GM19351 (cell line): ENCODE data around the gene RNF217.

ENCODE experiments used
- ATAC-seq: cut with Tn5 transposase; IDR thresholded peaks from one replicate; pipeline ENCODE4 v1.9.1; 2021; ENCODE audit warnings: mild to moderate bottlenecking, moderate library complexity; ENCODE audit not compliant: unreplicated experiment

The RNF217 gene

GRCh38 chr6:124987999-124988591, 25.9 kb downstream of the RNF217 start:
- ATAC-seq = no peak

- ATAC-seq = no peak
Measured at GRCh38 chr6:124989136-124989983, 27.1 kb downstream of the RNF217 start.

DNA sequence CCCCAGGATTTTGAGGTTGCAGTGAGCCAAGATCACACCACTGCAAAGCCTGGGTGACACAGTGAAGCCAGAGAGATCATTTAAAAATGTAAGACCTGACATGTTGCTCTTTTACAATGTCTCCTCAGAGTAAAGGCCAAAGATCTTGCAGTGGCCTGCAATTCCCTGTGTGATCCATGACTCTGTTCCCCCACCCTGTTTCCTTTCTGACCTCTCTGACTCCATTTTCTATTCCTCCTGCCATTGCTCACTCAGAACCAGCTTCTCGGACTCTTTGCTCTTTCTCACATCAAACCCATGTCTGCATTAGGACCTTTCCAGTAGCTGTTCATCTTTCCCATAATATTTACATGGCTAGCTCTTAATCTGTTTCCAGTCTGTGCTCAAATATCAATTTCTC, 28.8 kb downstream of the RNF217 start:
- ATAC-seq = no peak

DNA sequence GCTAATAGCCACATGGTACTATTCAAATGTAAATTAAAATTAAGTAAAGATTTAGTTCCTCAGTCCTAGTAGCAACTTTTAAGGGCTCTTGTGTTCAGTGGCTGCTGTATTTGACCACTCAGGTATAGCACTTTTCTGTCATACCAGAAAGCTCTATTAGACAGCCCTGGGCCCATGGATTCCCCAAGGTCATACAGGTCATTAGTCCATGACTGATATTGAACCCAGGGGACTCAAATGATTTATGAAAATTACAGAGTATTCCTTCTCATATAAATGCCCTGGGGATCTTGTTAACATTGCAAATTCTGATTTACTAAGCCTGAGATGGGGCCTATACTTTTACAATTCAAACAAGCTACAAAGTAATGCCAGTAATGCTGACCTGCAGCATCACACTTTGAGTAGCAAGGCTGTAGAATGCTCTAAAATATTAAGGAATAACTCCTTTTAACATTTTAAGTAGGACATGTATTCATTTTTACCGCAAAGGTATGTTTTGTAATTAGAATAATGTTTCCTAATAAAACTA, 29.6 kb downstream of the RNF217 start:
- no peak for ATAC-seq

- no peak for ATAC-seq
Measured at GRCh38 chr6:124993327-124993726, 31.1 kb downstream of the RNF217 start.

GRCh38 chr6:124994648-124995047, 32.4 kb downstream of the RNF217 start:
- ATAC-seq = no peak

DNA sequence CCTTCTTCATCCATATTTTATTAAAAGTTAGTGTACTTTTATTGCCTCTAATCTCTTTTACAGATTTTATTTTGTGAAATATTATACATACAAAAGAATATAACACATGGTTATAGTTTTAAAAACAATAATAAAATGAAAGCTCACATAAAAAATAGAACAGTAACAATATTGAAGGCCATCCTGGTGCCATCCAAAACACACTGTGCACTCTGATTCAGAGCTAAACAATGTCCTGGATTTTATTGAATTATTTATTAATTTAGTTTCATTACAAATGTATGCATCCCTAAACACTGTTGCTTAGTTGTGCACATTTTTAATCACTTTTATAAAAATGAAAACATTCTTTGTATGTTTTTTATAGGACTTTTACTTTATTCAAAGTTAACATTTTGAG, 32.9 kb downstream of the RNF217 start:
- ATAC-seq = no peak

GRCh38 chr6:124995645-124996325, 33.5 kb downstream of the RNF217 start:
- ATAC-seq = no peak

DNA sequence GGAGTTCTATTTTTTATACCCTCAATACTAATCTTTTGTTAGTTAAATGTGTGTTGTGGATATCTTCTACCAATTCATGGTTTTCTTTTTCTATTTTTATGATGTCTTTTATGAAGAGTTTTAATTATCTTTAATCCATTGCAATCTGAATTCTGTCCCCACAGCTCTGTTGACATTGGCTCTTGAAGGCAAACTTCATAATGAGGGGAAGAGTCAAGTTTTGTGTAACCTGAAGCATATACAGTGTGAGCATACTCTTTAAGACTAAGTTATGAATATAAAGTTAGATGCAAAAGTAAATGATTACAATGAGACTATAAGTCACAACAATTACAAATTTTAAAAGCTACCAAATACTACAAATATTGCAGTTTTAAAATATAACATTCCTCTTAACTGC, 34.2 kb downstream of the RNF217 start:
- ATAC-seq = no peak

DNA sequence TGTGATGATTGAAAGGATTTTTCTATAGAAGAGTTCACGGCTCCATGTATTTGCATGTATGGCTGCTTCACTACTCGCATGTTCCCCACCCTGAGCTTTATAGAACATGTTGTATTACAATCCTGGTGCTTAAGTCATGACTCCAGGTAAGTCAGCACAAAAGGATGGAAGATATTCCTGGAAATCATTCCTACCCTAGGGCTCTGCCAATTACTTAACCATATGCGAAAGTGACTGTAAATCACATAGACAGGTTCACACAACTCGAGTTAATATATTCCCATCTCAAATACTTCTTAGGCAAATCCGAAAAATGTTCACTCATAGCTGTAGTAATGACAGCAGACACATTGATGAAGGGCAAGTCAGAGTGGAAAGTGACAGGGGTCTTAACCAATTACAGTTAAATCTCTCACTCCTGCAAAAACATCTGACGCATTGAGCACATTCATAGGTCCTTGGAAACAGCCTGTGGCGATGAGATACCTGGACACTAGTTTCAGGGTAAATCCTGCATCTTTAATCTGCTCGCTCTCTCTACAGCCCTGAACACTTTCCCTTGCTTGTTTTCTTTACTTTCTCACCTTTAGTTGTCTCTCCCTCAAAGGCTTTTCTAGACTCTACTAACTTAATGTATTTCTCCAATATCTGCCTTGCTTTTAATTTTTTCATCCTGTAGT, 35.1 kb downstream of the RNF217 start:
- ATAC-seq = no peak

GRCh38 chr6:124999105-124999764, 37.0 kb downstream of the RNF217 start:
- no peak for ATAC-seq

DNA sequence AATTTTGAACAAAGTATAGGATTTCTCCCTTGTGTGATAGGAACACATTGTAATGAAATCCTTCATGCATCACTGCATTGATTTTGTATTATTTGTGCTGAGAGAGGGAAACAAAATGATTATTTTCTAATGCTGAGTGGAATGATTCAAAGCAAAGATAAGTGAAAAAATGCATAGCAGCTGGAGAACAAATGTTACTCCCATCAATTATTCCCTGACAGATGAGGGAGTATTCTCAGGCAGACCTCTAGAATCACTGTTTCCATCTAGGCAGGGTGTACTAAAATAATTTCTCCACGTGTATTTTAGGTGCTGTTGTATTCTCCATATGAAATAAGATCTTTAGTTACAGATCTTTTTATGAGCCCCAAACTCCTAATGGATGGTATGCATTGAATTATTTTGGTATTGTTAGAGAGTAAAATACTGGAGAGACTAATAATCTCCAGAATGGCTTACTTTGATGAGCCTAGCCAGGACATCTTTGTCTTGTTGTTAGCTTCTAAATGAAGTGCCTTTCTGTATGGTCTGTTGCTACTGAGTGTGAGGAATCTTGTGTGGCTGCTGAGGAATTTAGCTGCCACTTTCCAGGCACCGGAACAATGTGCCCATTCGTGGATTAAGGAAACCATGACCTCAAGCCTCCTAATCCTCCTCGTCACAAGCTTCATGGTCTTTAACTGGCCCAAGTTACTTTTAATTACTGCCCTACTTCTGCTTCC, 39.6 kb downstream of the RNF217 start:
- ATAC-seq = no peak

- no peak for ATAC-seq
Measured at GRCh38 chr6:125002406-125002741, 40.1 kb downstream of the RNF217 start.

- ATAC-seq = no peak
Measured at GRCh38 chr6:125003070-125003469, 40.8 kb downstream of the RNF217 start.

- no peak for ATAC-seq
Measured at GRCh38 chr6:125004198-125004597, 42.0 kb downstream of the RNF217 start.

- no peak for ATAC-seq
Measured at GRCh38 chr6:125004797-125005595, 42.8 kb downstream of the RNF217 start.

- ATAC-seq = no peak
Measured at GRCh38 chr6:125008261-125008703, 46.0 kb downstream of the RNF217 start.

DNA sequence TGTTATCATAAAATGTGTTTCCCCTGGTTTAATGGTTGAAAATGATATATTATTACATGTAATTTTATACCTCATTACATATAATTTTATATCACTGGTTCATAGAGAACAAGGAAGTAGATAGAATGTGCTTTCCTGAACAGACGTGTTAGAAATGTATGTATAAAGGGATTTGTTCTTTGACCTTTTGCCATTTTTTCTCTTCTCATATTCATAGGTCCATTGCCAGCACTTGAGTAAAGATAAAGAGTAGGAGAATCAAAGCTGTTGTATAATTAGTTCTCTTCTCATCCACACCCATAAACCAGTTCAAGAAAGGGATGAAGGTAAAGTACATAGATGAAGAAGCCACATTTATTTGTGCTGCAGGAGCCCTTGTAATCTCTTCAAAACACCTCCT, 46.7 kb downstream of the RNF217 start:
- ATAC-seq = no peak

DNA sequence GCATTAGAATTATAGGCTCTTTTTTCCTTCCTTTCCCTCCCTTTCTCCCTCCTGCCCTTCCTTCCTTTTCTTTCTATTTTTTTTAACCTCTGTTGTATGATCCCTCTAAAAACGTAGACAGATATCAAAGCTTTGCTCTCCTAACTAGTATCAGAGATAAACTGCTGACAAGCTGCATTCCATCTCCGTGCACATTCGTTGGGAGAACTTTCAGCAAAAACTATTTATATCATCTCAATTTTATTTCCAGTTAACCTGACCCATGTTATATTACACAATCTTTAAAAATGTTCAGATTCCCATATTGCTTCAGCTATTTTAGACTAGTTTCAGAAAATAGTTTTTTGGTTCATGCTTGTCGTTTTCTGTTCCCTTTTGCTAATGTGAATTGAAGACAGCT, 47.3 kb downstream of the RNF217 start:
- ATAC-seq = no peak
